Erythroblast (primary cell): ENCODE results near the gene SEPTIN8.

ENCODE experiments used
- GATA1 ChIP-seq: IDR thresholded peaks from 2 replicates; pipeline ENCODE4 v1.6.1; 2011; ENCODE audit warnings: low read depth, mild to moderate bottlenecking, control low read depth, low read length, moderate library complexity
- POLR2A ChIP-seq: IDR thresholded peaks from 2 replicates; pipeline ENCODE4 v1.6.1; 2011; ENCODE audit warnings: mild to moderate bottlenecking, low read length

DNA sequence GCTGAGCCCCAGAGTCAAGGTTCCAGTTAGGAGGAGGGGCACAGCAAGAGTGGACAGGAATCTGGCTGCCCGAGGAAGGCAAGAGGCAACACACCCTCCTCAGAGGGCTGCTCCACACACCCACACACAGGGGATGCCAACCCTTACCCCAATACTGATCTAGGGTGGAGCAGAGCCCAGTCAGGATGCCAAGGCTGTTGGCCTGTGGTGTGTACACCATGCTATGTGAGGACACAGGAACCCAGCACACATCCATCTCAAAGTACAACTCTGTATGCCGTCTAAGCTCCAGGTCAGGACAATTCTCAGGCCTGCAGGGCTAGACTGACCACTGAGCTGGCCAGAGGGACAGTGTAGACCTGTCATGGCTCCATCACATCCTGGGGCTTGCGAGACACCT lies 2.6 kb downstream of the SEPTIN8 start:
- TF ChIP-seq POLR2A = no peak
- no peak for TF ChIP-seq GATA1
